NOMO-1 treated with DMSO at 0.1 percent for 48 hours (cell line): ENCODE data around the gene NDUFB11.

ENCODE experiments used
- DNase-seq: peaks from one replicate; lab custom pipeline; 2025; ENCODE audit not compliant: unreplicated experiment; lab: John Stamatoyannopoulos, UW

Gene NDUFB11

DNA sequence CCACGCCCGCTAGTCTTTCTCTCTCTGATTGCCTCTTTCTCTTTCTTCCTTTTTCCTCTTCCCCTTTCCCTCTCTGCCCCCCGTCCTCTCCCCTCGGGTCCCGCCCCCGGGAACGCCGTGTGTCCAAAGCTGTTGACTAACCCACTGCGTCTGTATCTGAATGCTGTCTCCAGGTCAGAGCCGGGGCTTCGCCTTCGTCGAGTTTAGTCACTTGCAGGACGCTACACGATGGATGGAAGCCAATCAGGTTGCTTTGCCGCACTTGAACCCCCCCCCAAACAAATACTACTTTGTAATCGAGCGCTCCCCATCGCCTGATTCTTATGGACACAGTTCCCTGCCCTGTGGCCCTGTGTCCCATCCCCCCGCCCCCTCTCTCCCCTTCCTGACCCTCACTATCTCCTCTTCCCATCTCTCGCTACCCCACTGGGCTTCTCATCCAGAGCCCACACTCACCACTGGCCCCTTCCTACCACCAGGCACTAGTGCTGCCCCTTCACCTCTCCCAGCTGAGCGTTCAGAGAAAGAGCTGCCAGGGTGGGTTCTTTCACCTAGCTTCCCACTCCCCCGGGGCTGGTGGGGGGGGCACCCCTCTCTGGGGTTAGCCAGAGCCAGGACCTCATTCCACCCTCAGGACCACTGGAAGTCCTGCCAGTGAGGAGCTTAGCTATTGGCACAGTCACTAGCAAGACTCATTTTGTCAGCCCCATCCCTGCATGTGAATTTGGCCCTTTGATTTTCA lies 30.5 kb upstream of the NDUFB11 start:
- no peak for DNase-seq

DNA sequence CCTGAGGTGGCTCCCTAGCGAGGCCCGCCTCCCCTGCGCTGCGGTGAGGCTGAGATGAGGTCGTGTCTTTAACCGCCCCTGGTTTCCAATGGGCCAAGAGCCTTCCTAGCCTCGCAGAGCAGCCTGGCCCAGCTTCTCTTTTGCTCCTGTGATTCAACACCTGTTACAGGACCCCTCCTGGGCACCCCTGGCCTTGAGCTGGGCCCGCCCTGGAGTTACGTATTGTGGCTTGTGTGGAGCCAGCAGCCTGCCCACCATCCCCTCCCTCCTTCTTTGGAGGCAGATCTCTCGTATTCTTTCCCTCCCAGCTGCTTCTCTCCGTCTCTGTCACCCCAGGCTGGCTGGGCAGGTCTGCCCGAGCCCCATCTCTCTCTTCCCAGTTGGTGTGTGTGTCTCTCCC lies 29.9 kb upstream of the NDUFB11 start:
- DNase-seq = no peak

DNA sequence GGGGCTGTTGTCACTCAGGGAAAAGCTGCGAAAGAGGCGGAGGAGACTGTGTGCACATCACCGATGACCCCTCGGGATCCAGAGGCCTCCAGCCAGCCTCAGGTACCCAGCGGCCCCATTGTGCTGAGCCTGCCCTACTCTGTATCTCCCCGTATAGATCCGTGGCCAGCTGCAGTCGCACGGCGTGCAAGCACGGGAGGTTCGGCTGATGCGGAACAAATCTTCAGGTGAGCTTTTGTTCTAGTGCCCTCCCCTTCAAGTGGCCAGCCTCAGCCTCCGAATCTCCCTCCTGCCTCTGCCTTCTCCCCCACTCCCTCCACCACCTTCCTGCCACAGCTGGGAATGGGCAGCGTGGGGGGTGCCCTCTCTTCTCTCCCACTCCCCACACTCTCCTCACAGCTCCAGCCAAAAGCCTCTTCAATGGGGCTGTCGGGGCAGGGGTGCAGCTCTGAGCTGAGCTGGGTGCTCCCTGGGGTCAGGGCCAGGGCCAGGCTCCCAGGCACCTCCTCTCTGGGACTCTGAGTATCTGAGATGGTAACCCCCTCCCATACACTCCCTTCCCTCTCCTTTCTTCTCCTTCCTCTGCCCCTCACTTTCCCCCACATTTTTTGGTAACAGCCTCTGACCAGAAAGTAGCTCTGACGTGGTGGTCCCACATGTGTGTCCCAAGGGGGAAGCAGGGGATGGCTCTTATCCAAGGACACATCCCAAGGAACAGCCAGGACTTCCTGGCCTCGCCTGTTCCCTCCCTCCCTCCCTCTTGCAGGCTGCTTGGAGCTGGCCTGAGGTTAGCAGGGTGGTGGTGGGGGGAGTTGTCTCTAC lies 28.7 kb upstream of the NDUFB11 start:
- no peak for DNase-seq

DNA sequence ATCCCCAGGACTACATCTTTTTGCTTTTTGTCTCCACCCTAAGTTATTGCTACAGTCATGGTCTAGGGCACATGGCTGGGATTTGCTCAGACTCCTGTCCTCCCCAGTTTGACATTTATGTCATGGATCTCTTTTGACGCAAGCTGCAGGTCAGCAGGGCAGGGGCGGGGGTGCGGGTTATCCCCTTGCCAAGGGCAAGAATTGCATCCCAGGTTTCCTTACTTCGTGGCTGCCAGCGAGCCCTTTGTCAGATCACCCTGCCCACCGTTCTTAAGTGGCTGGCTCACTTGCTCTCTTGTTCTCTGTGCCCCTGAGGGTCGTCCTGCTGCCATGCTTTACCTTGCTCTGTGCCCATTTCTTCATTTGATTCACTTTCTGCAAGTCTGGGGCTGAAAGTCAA lies 28.0 kb upstream of the NDUFB11 start:
- no peak for DNase-seq

DNA sequence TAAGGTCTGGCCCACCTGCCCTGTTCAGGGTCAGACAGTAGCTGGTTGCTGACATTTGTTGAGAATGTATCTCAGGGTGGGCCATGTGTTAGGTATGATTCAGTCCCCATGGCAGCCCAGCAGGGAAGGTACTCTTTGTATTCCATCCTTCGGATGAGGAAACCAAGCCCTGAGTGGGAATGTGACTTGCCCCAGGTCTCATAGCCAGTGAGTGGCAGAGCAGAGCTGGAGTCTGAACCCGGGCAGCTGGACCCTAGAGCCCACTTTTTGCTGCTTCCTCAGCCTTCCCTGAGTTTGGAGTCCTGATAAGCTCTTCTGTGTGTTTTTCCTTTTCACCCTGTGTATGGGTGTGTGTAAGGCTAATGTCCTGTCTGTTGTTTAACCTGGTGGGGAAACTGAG lies 27.5 kb upstream of the NDUFB11 start:
- no peak for DNase-seq

DNA sequence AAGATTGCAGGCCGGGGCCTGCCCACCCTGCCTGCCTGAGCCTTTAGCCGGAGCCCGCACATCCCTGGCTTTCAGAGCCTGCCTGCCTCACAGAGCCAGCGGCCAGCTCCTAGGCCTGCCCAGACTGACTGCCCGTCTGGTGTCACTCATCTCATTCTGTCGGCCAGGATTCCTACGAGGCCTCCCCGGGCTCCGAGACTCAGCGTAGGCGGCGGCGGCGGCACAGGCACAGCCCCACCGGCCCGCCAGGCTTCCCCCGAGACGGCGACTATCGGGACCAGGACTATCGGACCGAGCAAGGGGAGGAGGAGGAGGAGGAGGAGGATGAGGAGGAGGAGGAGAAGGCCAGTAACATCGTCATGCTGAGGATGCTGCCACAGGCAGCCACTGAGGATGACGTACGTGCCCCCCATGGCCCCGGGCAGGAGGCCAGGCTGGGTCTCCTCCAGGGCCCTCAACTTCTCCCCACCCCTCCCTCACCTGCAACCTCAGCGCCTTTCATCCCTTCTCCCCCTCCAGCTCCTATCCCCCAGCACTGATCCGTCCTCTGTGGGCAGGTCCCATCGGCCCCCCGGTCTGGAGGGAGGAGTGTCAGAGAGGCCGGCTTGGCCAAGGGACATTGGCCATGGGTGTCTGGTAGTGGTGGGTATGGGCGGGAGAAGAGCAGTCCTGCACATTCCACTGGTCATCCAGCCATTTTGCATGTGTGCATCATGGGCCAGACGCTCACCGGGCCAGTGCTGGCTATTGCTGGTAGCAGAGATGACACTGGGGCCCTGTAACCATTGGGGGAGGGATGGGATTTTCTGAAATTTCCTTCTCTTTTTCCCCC lies 26.6 kb upstream of the NDUFB11 start:
- no peak for DNase-seq

DNA sequence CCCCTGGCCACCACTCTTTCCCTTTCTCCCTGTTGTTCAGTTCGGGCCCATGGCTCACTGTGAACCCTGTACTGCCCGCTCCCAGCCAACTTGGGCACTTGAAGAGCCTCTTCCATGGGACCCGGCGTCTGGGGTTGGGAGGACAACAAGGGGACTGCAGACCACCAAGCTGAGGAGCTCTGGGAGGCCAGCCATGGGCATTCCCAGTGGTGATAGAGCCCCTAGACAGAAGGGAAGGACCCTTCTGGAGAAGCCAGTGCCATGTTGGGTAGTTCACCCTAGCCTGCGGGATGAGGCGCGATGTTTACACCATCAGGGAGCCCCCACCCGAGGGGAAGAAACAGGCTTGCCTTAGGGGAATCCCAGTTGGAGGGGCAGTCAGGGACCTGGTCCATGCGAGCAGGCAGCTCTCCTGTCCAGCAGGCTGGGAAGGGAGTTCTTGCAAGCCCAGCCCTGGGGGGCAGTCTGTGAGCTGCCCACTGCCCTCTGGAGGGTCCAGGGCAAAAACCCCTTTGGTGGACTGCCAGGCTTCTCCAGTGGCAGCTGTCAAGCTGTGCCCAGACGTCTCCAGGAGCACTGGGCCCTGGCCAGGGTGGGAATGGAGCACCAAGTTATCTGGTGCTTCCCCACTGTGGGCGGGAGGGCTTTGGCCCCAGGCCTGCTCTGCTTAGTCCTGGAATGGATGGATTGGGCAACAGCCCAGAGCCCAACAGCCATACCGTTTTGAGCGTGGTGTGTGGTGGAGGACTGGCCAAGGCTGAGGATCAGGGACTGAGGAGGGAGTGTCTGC lies 25.4 kb upstream of the NDUFB11 start:
- DNase-seq = no peak

DNA sequence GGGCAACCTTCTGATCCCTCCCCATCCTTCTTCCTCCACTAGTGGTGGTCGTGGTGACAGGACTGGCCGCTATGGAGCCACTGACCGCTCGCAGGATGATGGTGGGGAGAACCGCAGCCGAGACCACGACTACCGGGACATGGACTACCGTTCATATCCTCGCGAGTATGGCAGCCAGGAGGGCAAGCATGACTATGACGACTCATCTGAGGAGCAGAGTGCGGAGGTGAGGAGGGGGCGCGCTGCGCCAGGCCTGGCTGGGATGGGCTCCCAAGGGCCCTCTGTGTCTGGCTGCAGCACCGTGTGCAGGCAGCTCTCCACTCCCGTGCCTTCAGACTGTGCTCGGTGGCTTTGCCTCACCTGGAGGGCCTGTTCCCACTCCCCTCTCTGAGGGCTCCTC lies 24.8 kb upstream of the NDUFB11 start:
- DNase-seq = no peak

DNA sequence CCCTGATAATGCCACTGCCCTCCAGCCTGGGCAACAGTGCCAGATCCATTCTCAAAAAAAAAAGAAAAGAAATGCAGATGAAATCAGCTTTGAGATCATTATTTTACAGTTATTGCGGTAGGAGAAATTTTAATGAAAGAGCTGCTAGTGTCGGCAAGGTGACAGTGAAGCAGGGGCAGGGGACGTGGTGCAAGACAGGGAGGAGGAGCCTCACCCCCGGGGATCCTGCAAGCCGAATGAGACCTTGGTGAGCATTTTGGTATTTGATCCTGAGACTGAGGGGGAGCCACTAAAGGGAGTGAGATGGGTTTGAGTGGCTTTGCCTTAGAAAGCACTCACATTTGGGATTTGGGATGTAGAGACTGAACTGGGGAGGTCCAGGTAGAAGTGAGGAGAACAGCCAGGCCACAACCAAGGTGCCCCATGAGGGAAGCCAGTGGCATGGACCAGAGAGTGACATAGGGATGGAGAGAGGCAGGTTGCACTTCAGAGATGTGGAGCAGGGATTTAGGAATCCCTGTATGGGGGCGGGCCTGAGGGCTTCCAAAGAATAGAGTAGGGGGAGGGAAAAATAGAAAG lies 24.1 kb upstream of the NDUFB11 start:
- no peak for DNase-seq

DNA sequence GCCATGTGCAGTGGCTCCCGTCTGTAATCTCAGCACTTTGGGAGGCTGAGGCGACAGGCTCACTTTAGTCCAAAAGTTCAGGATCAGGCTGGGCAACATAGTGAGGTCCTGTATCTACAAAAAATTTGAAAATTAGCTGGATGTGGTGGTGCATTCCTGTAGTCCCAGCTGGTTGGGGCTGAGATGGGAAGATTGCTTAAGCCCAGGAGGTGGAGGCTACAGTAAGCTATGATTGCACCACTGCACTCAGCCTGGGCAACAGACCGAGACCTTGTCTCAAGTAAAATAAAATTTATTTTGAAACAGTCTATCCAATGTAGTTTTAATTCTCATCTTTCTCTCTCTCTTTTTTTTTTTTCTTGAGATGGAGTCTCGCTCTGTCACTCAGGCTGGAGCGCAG lies 21.6 kb upstream of the NDUFB11 start:
- DNase-seq = no peak

DNA sequence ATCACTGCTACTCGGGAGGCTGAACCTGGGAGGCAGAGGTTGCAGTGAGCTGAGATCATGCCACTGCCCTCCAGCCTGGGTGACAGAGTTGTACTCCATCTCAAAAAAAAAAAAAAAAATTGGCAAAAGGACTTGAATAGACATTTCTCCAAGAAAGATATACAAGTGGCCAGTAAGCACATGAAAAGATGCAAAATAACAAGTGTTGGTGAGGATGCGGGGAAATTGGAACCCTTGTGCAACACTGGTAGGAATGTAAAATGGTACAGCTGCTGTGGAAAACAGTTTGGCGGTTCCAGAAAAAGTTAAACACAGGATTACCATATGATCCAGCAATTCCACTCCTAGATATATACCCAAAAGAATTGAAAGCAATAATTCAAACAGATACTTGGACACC lies 19.9 kb upstream of the NDUFB11 start:
- no peak for DNase-seq

DNA sequence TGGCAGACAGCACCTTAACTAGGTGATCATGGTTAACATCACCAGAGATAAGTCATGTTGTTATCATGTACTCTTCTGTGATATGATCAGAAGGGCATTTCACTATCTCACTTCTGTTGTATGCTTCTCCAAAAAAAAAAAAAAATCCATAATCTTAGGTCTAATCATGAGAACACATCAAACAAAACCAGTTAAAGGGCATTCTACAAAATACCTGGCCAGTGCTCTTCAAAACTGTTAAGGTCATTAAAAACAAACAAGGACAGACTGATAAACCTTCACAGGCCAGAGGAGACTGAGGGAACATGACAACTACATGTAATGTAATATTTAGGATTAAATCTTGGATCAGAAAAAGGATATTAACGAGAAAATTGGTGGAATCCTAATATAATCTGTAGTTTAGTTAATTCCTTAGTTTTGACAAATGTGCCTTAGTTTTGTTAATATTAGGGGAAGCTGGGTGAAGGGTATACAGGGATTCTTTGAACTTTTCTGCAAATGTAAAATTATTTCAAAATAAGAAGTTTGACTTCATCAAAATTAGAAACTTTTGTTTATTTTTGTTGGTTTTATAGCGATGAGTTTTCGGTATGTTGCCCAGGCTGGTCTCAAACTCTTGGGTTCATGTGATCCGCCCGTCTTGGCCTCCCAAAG lies 18.6 kb upstream of the NDUFB11 start:
- no peak for DNase-seq

DNA sequence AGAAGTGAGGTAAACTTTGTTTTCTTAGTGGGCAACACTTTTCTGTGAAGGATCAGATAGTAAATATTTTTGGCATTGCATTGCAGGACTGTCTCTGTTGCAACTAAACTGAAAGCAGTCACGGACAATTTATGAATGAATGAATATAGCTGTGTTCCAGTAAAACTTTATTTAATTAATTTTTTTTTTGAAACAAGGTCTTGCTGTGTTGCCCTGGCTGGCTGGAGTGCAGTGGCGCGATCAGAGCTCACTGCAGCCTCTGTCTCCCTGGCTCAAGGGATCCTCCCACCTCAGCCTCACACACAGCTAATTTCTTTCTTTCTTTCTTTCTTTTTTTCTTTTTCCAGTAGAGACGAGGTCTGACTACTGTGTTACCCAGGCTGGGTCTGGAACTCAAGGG lies 16.3 kb upstream of the NDUFB11 start:
- no peak for DNase-seq

DNA sequence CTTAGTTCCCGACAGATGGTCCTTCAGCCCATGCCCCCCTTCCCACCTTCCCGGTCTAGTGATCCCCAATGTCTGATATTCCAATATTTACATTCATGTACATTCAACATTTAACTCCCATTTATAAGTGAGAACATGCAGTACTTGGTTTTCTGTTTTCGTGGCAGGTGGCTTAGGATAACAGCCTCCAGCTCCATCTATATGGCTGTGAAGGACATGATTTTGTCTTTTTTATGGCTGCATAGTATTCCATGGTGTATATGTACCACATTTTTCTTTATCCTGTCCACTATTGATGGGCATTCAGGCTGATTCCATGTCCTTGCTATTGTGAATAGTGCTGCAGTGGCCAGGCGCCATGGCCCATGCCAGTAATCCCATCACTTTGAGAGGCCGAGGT lies 14.3 kb upstream of the NDUFB11 start:
- DNase-seq = no peak

DNA sequence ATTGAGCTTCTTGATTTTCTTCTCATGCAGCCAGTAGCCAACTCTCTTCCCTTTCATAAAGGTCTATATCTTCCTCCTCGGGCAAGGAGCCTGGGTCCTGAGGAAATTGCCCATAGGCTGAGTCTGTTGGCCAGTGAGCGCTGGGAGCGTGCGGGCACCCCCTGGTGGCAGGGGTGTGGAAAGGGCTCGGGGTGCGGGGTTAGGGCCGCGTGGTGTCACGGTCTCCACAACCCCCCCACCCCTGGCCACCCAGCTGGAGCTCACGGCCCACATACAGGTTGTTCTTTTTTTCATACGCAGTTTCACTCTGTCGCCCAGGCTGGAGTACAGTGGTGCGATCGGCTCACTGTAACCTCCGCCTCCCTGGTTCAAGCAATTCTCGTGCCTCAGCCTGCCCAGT lies 13.6 kb upstream of the NDUFB11 start:
- DNase-seq = no peak

DNA sequence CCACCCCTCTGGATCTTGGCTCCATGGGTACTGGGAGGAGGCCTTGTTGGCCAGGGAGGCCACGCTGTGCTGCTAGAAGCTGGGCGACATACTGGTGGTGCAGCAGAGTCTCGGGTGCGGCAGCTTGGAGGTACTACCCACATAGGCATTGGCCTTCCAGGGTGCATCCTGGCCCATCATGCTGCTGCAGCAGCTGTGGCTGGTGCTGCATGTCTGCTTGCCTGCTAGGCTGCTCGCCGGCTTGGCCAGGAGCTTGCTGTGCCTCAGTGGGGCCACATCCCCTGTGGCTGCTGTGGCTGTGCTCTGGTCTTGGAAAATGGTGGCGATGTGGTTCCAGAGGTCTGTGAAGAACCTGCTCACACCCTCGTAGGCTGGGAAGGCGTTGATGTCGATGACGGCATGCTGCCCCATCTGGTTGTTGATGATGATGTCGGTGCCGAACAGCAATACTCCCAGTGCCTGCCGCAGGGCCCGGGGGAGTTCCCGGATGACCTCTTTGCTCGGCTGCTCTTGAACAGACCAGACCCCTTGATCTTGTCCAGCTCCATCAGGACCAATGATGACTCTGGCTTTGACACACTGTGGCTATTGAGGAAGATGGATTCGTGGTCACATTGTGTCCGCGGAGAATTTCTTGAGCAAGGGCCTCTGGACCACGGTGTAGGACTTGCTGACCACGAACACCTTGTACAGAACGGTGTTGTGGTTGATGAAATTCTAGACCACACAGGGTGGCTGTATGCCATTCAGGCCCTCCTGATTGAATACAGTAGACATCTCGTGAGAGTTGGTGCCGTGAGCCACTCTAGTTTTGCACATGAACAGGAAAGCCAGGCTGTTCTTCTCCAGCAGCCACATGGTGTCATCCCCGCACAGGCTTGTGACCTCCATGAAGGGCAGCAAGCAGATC lies 12.4 kb upstream of the NDUFB11 start:
- DNase-seq = no peak

DNA sequence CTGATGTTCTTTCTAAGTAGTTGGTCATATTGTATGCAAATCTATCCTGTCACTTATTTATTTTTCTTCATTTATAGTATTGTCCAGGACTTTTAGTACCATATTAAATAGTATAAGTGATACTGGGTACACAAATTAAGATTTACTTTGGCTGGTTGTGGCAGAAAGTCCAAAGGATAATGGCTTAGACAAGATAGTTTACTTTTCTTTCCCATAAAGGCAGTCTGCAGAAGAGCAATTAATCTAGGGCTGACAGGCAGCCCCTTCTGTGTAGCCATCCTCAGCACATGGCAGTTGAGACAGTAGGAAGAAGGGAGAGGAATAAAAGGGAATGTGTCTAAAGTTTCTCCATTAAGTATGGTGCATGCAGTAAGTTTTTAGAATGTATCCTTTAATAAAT lies 6.9 kb upstream of the NDUFB11 start:
- no peak for DNase-seq

DNA sequence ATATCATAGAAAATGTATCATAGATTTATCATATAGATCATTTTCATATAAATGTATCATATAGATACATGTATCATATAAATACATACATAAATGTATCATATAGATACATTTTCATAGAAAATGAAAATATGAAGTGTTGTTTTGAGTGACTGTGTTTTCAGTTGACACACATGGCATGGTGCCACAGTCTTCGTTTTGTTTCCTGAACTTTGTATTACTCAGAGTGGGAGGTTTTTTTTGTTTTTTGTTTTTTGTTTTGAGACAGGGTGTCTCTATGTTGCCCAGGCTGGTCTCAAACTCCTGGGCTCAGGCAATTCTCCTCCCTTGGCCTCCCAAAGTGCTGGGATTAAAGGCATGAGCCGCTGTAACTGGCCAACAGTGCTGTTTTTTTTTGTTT lies 4.4 kb upstream of the NDUFB11 start:
- no peak for DNase-seq
